ENCODE data around the gene NTHL1.

DNA sequence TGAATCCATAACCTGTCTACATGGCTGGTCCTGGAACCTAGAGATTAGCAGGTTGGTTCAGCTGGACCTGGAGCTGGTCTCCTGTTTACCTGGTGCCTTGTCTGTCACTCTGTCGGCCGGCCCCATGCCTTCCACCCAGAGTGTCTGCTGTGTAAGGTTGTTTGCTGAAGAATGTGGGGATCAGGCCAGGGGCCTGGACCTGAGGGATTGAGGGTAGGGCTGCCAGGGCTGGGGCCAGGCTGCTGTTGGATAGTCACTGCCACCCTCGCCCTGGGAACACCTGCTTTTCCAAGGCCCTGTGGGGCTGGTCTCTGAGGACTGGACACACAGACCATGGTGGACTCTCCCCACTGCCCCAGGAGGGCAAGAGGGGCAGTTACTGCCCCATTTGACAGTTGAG is 19.5 kb downstream of the NTHL1 start:
- TF ChIP-seq, protein P1, sequence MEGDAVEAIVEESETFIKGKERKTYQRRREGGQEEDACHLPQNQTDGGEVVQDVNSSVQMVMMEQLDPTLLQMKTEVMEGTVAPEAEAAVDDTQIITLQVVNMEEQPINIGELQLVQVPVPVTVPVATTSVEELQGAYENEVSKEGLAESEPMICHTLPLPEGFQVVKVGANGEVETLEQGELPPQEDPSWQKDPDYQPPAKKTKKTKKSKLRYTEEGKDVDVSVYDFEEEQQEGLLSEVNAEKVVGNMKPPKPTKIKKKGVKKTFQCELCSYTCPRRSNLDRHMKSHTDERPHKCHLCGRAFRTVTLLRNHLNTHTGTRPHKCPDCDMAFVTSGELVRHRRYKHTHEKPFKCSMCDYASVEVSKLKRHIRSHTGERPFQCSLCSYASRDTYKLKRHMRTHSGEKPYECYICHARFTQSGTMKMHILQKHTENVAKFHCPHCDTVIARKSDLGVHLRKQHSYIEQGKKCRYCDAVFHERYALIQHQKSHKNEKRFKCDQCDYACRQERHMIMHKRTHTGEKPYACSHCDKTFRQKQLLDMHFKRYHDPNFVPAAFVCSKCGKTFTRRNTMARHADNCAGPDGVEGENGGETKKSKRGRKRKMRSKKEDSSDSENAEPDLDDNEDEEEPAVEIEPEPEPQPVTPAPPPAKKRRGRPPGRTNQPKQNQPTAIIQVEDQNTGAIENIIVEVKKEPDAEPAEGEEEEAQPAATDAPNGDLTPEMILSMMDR (IDR thresholded peaks at IDR 0.05), result no peak
- no peak for TF ChIP-seq POLR2AphosphoS5 (IDR thresholded peaks at IDR 0.05)
- TF ChIP-seq POLR2A (IDR thresholded peaks at IDR 0.05), result no peak
- TF ChIP-seq EP300 (IDR thresholded peaks at IDR 0.05), result no peak
